DOHH2 (cell line): ENCODE data around the gene GALNT7.

Source experiments
- EZH2phosphoT487 ChIP-seq: fragments of 200-600 bp; sonication (generic); IDR thresholded peaks from 2 replicates; pipeline ENCODE4 v1.6.1; 2017; ENCODE audit warnings: borderline replicate concordance, mild to moderate bottlenecking, antibody characterized with exemption, low read length, moderate library complexity, mixed read lengths
- TF ChIP-seq, protein P1 (sequence below): fragments of 200-600 bp; sonication (generic); IDR thresholded peaks from one replicate; pipeline ENCODE4 v1.5.1; 2014; ENCODE audit warnings: antibody characterized with exemption, mild to moderate bottlenecking, low read depth, low read length; ENCODE audit not compliant: poor library complexity, severe bottlenecking

GRCh38 chr4:173332963-173333657 is 164.5 kb downstream of the GALNT7 start:
- TF ChIP-seq, protein P1, sequence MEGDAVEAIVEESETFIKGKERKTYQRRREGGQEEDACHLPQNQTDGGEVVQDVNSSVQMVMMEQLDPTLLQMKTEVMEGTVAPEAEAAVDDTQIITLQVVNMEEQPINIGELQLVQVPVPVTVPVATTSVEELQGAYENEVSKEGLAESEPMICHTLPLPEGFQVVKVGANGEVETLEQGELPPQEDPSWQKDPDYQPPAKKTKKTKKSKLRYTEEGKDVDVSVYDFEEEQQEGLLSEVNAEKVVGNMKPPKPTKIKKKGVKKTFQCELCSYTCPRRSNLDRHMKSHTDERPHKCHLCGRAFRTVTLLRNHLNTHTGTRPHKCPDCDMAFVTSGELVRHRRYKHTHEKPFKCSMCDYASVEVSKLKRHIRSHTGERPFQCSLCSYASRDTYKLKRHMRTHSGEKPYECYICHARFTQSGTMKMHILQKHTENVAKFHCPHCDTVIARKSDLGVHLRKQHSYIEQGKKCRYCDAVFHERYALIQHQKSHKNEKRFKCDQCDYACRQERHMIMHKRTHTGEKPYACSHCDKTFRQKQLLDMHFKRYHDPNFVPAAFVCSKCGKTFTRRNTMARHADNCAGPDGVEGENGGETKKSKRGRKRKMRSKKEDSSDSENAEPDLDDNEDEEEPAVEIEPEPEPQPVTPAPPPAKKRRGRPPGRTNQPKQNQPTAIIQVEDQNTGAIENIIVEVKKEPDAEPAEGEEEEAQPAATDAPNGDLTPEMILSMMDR, result no peak
- TF ChIP-seq EZH2phosphoT487, result no peak
